H1 (cell line): Measurements from ENCODE around the gene CD58. TPM values are rescaled to one million over a fixed set of nuclear protein-coding genes. Genes with fewer than 3 reads are reported as not detected.

Experiments used
- CTCF ChIA-PET: fragments of 300-600 bp; sonication (Branson Sonifier 250); formaldehyde crosslinking; loops from one replicate; lab custom pipeline; 2021; ENCODE audit not compliant: partially characterized antibody; lab: Charles Lee
- POLR2A ChIA-PET: fragments of 300-600 bp; sonication (Branson Sonifier 250); formaldehyde crosslinking; loops from one replicate; lab custom pipeline; 2021; ENCODE audit warnings: inconsistent platforms; ENCODE audit not compliant: partially characterized antibody; lab: Charles Lee
- DNase-seq, 2 experiments: peaks; one replicate each; pipeline versions ENCODE4 v3.0.0 to v3.0.0-alpha.2; 2010 to 2022; ENCODE audit warnings: low spot score in 2 of 2, low read depth in 1 of 2, mixed read lengths in 1 of 2
- FAIRE-seq: peaks from 2 replicates; lab custom pipeline; 2011; peaks lifted over from hg19 to GRCh38; lab: Jason Lieb, UNC
- H2AFZ ChIP-seq: 2 replicates; pipeline ENCODE4 v1.8.1; 2012; ENCODE audit warnings: low read length, inconsistent platforms
- H2AK5ac ChIP-seq: 2 replicates; pipeline ENCODE4 v1.6.1; 2013; ENCODE audit warnings: low read depth, low read length
- H2BK120ac ChIP-seq: replicated peaks from 2 replicates; pipeline ENCODE3; 2013; ENCODE audit warnings: low read depth, low read length, inconsistent platforms
- H2BK12ac ChIP-seq: 2 replicates; pipeline ENCODE4 v1.6.1; 2013; ENCODE audit warnings: low read depth, low read length
- H2BK15ac ChIP-seq: 2 replicates; pipeline ENCODE4 v1.6.1; 2013; ENCODE audit warnings: low read length
- H2BK20ac ChIP-seq: 2 replicates; pipeline ENCODE4 v1.6.1; 2013; ENCODE audit warnings: low read length
- H2BK5ac ChIP-seq: 2 replicates; pipeline ENCODE4 v1.6.1; 2013; ENCODE audit warnings: low read depth, low read length
- H3K14ac ChIP-seq: 2 replicates; pipeline ENCODE4 v1.6.1; 2013; ENCODE audit warnings: inconsistent platforms; ENCODE audit not compliant: insufficient read length
- H3K18ac ChIP-seq: 2 replicates; pipeline ENCODE4 v1.6.1; 2013; ENCODE audit warnings: low read length; ENCODE audit errors: extremely low read depth
- H3K23ac ChIP-seq: 2 replicates; pipeline ENCODE4 v1.6.1; 2013; ENCODE audit warnings: inconsistent platforms; ENCODE audit not compliant: insufficient read length
- H3K23me2 ChIP-seq: 2 replicates; pipeline ENCODE4 v1.6.1; 2013; ENCODE audit warnings: low read depth, low read length
- H3K27ac ChIP-seq: 2 replicates; pipeline ENCODE4 v1.6.1; 2011; ENCODE audit warnings: low read depth, low read length, inconsistent platforms
- H3K27me3 ChIP-seq, 4 experiments: replicated peaks in 1 of 4; 1 replicate in 1 of 4; 2 replicates in 3 of 4; pipeline versions ENCODE4 v1.6.1 to v1.8.1; 2011 to 2013; ENCODE audit warnings: low read length in 3 of 4, mild to moderate bottlenecking in 3 of 4, inconsistent platforms in 2 of 4, mixed read lengths in 2 of 4, moderate library complexity in 1 of 4; ENCODE audit not compliant: control insufficient read depth in 3 of 4, insufficient read depth in 3 of 4; ENCODE audit errors: extremely low read depth in 1 of 4
- H3K36me3 ChIP-seq, 4 experiments: 2 replicates each; pipeline versions ENCODE4 v1.6.1 to v1.8.1; 2011 to 2013; ENCODE audit warnings: mild to moderate bottlenecking in 4 of 4, low read length in 3 of 4, moderate library complexity in 2 of 4, control low read depth in 1 of 4, inconsistent platforms in 1 of 4; ENCODE audit not compliant: insufficient read depth in 4 of 4, control insufficient read depth in 2 of 4
- H3K4ac ChIP-seq: replicated peaks from 2 replicates; pipeline ENCODE3; 2013; ENCODE audit warnings: low read length, low read depth, mixed read lengths, inconsistent platforms; ENCODE audit not compliant: insufficient read length
- H3K4me1 ChIP-seq, 4 experiments: replicated peaks in 1 of 4; 1 replicate in 1 of 4; 2 replicates in 3 of 4; pipeline versions ENCODE4 v1.6.1 to v1.8.1; 2011 to 2013; ENCODE audit warnings: low read length in 3 of 4, inconsistent platforms in 2 of 4, mixed read lengths in 1 of 4; ENCODE audit not compliant: insufficient read depth in 4 of 4, control insufficient read depth in 3 of 4
- H3K4me2 ChIP-seq, 2 experiments: 2 replicates each; pipeline versions ENCODE4 v1.6.1 to v1.8.1; 2011 to 2013; ENCODE audit warnings: low read depth in 2 of 2, low read length in 2 of 2, control low read depth in 1 of 2, inconsistent platforms in 1 of 2, mild to moderate bottlenecking in 1 of 2; ENCODE audit not compliant: insufficient read depth in 1 of 2
- H3K4me3 ChIP-seq, 4 experiments: fragments of 200-600, 300-600 bp in 1 of 4; sonication (generic), shearing (Covaris generic), sonication (Bioruptor Twin) in 1 of 4; 2 replicates each; pipeline versions ENCODE4 v1.5.1 to v1.8.1; 2011 to 2016; ENCODE audit warnings: low read length in 4 of 4, low read depth in 3 of 4, control low read depth in 2 of 4, inconsistent platforms in 2 of 4, mild to moderate bottlenecking in 2 of 4, mixed read lengths in 1 of 4, moderate library complexity in 1 of 4; ENCODE audit not compliant: insufficient read depth in 2 of 4; ENCODE audit errors: extremely low read depth in 1 of 4
- H3K56ac ChIP-seq: replicated peaks from 2 replicates; pipeline ENCODE3; 2013; ENCODE audit warnings: low read depth, mild to moderate bottlenecking, mixed read lengths, low read length, inconsistent platforms; ENCODE audit not compliant: insufficient read length
- H3K79me1 ChIP-seq: 2 replicates; pipeline ENCODE4 v1.6.1; 2013; ENCODE audit warnings: low read depth, low read length, control low read depth
- H3K79me2 ChIP-seq, 2 experiments: 2 replicates each; pipeline versions ENCODE4 v1.6.1 to v1.8.1; 2012 to 2013; ENCODE audit warnings: low read length in 2 of 2, mild to moderate bottlenecking in 2 of 2, inconsistent platforms in 1 of 2; ENCODE audit not compliant: insufficient read depth in 2 of 2, control insufficient read depth in 1 of 2
- H3K9ac ChIP-seq, 4 experiments: replicated peaks in 1 of 4; 1 replicate in 1 of 4; 2 replicates in 3 of 4; pipeline versions ENCODE4 v1.6.1 to v1.8.1; 2011 to 2013; ENCODE audit warnings: low read depth in 3 of 4, low read length in 3 of 4, control low read depth in 2 of 4, mild to moderate bottlenecking in 2 of 4, moderate library complexity in 2 of 4, inconsistent platforms in 1 of 4; ENCODE audit errors: extremely low read depth in 1 of 4
- H3K9me3 ChIP-seq, 2 experiments: 2 replicates each; pipeline versions ENCODE4 v1.6.1 to v1.8.1; 2012 to 2013; ENCODE audit warnings: mild to moderate bottlenecking in 2 of 2, moderate library complexity in 2 of 2, control low read depth in 1 of 2, inconsistent platforms in 1 of 2, low read depth in 1 of 2, low read length in 1 of 2, mixed read lengths in 1 of 2; ENCODE audit not compliant: insufficient read depth in 2 of 2
- H4K20me1 ChIP-seq, 2 experiments: replicated peaks in 1 of 2; 2 replicates each; pipeline versions ENCODE3 to v1.8.1; 2011 to 2013; ENCODE audit warnings: inconsistent platforms in 2 of 2, low read length in 2 of 2, mild to moderate bottlenecking in 1 of 2; ENCODE audit not compliant: insufficient read depth in 2 of 2, control insufficient read depth in 1 of 2
- H4K5ac ChIP-seq: 2 replicates; pipeline ENCODE4 v1.6.1; 2013; ENCODE audit warnings: low read length, low read depth, mixed read lengths, inconsistent platforms; ENCODE audit not compliant: insufficient read length
- H4K8ac ChIP-seq: 2 replicates; pipeline ENCODE4 v1.8.0; 2013; ENCODE audit warnings: mild to moderate bottlenecking, moderate library complexity, low read length, inconsistent platforms; ENCODE audit not compliant: insufficient read depth; ENCODE audit errors: extremely low read depth
- H4K91ac ChIP-seq: replicated peaks from 2 replicates; pipeline ENCODE3; 2013; ENCODE audit warnings: low read length, mixed read lengths, inconsistent platforms; ENCODE audit not compliant: insufficient read length
- CHD7 ChIP-seq: fragments of 300-600 bp; sonication (generic); IDR thresholded peaks from 2 replicates; pipeline ENCODE4 v1.7.1; 2012; ENCODE audit warnings: low read length, moderate library complexity, mild to moderate bottlenecking, inconsistent platforms; ENCODE audit not compliant: insufficient replicate concordance
- polyA plus RNA-seq, 7 experiments: library from polyadenylated mRNA; depleted of rRNA in 3 of 7; stranded (reverse) in 5 of 7; unstranded in 2 of 7; fragments of >200 nt in 5 of 7; fragments of 200-250 nt in 2 of 7; gene quantifications; 1 replicate in 5 of 7; 2 replicates in 1 of 7; 4 replicates in 1 of 7; pipeline versions ENCODE4 v1.2.1 to v1.2.3, GENCODE V29; 2011 to 2013; ENCODE audit warnings: missing spikeins in 2 of 7, mixed read lengths in 2 of 7
- total RNA-seq: library from RNA; stranded (reverse); fragmentation: NEBNext Ultra II Directional; extraction: Animal tissue kit (Norgen Biotek cat#: 25700); gene quantifications from 2 replicates; pipeline ENCODE4 v1.2.1, GENCODE V29; 2021

Gene CD58
- total and polyA plus RNA-seq, 2 of the 8 experiments (the other 6 are each of a cell fraction or from before 2014, with no cell fraction given): 5.3 to 5.5 TPM

GRCh38 chr1:116487031-116487430 lies 83.8 kb downstream of the CD58 start:
- Histone ChIP-seq H3K9ac (no peak overlapping the region), H3K36me3 (no peaks in the 10 kb centered on the region), H2BK12ac (no peak overlapping the region), H3K79me1 (no peaks in the 10 kb centered on the region), H2BK20ac (no peak overlapping the region), H4K91ac (no peak overlapping the region), H3K18ac (no peak overlapping the region), H3K9me3 (no peaks in the 10 kb centered on the region), H3K4me3 (no peak overlapping the region), H3K4me2 (no peak overlapping the region), H2BK5ac (no peak overlapping the region), H3K4ac (no peak overlapping the region), H2BK120ac (no peak overlapping the region), H3K23me2 (no peaks in the 10 kb centered on the region), H3K23ac (no peak overlapping the region), H3K27ac (no peak overlapping the region), H4K20me1 (no peaks in the 10 kb centered on the region), H2AFZ (no peak overlapping the region), H2AK5ac (no peak overlapping the region), H4K5ac (no peak overlapping the region), H3K79me2 (no peaks in the 10 kb centered on the region), H4K8ac (no peak overlapping the region), H3K4me1 (no peaks in the 10 kb centered on the region; a peak in 1 of 7 replicates), H3K14ac (no peak overlapping the region), H3K56ac (no peak overlapping the region), H2BK15ac (no peak overlapping the region), H3K27me3 (no peaks in the 10 kb centered on the region; a peak in 1 of 7 replicates)
- CTCF ChIA-PET: interaction anchor here (0.8 to 10.7 kb wide), 10 partner anchors 12 to 347 kb away, joined by 3 to 116 read pairs (median 18); no protein-coding TSS in a partner anchor
- FAIRE-seq (no peak), DNase-seq (no peak)
- POLR2A ChIA-PET: no interaction called here
- no peak for TF ChIP-seq CHD7
